Esophagus muscularis mucosa (tissue), 4 donors: Measurements from ENCODE around the gene TNFRSF19. TPM values are rescaled to one million over a fixed set of nuclear protein-coding genes. Genes with fewer than 3 reads are reported as not detected.

Experiments
- DNase-seq: peaks from one replicate; pipeline ENCODE4 v3.0.0-alpha.2; 2017; ENCODE audit errors: extremely low spot score
- H3K27ac ChIP-seq, 4 donors: fragments of 200-600 bp; sonication (generic); replicated peaks in 1 of 4; 1 replicate in 3 of 4; 2 replicates in 1 of 4; pipeline ENCODE4 v1.5.1; 2016 to 2019; ENCODE audit warnings: mild to moderate bottlenecking in 1 of 4
- H3K27me3 ChIP-seq, 4 donors: fragments of 200-600 bp; sonication (generic); one replicate each; pipeline versions ENCODE4 v1.5.1 to v1.6.0; 2016 to 2019
- H3K36me3 ChIP-seq, 4 donors: fragments of 200-600 bp; sonication (generic); one replicate each; pipeline ENCODE4 v1.5.1; 2016 to 2019
- H3K4me1 ChIP-seq, 4 donors: fragments of 200-600 bp; sonication (generic); one replicate each; pipeline ENCODE4 v1.5.1; 2016 to 2019
- H3K4me3 ChIP-seq, 4 donors: fragments of 200-600 bp; sonication (generic); 1 replicate in 2 of 4; 2 replicates in 2 of 4; pipeline ENCODE4 v1.5.1; 2016 to 2019; ENCODE audit warnings: mild to moderate bottlenecking in 4 of 4, moderate library complexity in 1 of 4
- H3K9me3 ChIP-seq, 4 donors: fragments of 200-600 bp; sonication (generic); 1 replicate in 3 of 4; 2 replicates in 1 of 4; pipeline ENCODE4 v1.5.1; 2016 to 2019
- EP300 ChIP-seq: sonication (generic); formaldehyde crosslinking; IDR thresholded peaks from one replicate; pipeline ENCODE4 v1.6.1; 2017; ENCODE audit warnings: antibody characterized with exemption
- POLR2A ChIP-seq: fragments of 450-650 bp; IDR thresholded peaks from one replicate; pipeline ENCODE4 v1.6.1; 2017; ENCODE audit warnings: antibody characterized with exemption, moderate library complexity, mild to moderate bottlenecking, low read depth
- POLR2AphosphoS5 ChIP-seq, 2 donors: sonication (generic); formaldehyde crosslinking; IDR thresholded peaks; one replicate each; pipeline ENCODE4 v1.6.1; 2017; ENCODE audit warnings: antibody characterized with exemption in 2 of 2
- WGBS: methylation state at CpG from one replicate; pipeline ENCODE4 v1.1.5; 2018; 5-methylcytosine and 5-hydroxymethylcytosine counted together
- intact Hi-C: fragments of 100-400 bp; cut with DNase I; formaldehyde crosslinking; loops from one replicate; pipeline ENCODE4 v1.15.1; 2023
- total RNA-seq, 4 donors: library from RNA; depleted of rRNA; stranded (reverse); fragments of >200 nt; gene quantifications; one replicate each; pipeline versions ENCODE4 v1.1.0 to v1.2.1, GENCODE V29; 2016
- TF ChIP-seq, protein P1 (sequence below), 3 experiments: fragments of 200-600 bp in 2 of 3; fragments of 450-650 bp in 1 of 3; sonication (generic) in 2 of 3; IDR thresholded peaks; one replicate each; pipeline ENCODE4 v1.5.1; 2017 to 2019; ENCODE audit warnings: antibody characterized with exemption in 3 of 3, mild to moderate bottlenecking in 2 of 3, moderate library complexity in 1 of 3

TNFRSF19 gene
- total RNA-seq, 4 donors from 2014 or later, result 3.2 to 5.6 (median 5.0) TPM

- peaks cover 0 to 8% (median 4%) of the 10 kb centered on the region in 4 donors for H3K4me1 ChIP-seq
- no peak overlapping the region for H3K27ac ChIP-seq
- intact Hi-C loops, result no loop called here
- no peaks in the 10 kb centered on the region for H3K27me3 ChIP-seq
- 78% methylated on average over 3 of the region's 3 CpGs for WGBS
- H3K36me3 ChIP-seq, result peaks cover 0 to 4% (median 0%) of the 10 kb centered on the region in 4 donors
- no peak for DNase-seq
- H3K4me3 ChIP-seq, result no peak overlapping the region
- H3K9me3 ChIP-seq, result no peaks in the 10 kb centered on the region
- TF ChIP-seq POLR2A, result no peak
- TF ChIP-seq, protein P1, sequence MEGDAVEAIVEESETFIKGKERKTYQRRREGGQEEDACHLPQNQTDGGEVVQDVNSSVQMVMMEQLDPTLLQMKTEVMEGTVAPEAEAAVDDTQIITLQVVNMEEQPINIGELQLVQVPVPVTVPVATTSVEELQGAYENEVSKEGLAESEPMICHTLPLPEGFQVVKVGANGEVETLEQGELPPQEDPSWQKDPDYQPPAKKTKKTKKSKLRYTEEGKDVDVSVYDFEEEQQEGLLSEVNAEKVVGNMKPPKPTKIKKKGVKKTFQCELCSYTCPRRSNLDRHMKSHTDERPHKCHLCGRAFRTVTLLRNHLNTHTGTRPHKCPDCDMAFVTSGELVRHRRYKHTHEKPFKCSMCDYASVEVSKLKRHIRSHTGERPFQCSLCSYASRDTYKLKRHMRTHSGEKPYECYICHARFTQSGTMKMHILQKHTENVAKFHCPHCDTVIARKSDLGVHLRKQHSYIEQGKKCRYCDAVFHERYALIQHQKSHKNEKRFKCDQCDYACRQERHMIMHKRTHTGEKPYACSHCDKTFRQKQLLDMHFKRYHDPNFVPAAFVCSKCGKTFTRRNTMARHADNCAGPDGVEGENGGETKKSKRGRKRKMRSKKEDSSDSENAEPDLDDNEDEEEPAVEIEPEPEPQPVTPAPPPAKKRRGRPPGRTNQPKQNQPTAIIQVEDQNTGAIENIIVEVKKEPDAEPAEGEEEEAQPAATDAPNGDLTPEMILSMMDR (IDR thresholded peaks at IDR 0.05), result no peak
Measured at GRCh38 chr13:23600100-23600499, 29.9 kb downstream of the TNFRSF19 start.

GRCh38 chr13:23600534-23600933, 30.3 kb downstream of the TNFRSF19 start:
- TF ChIP-seq EP300 (no peak), POLR2AphosphoS5 (IDR thresholded peaks at IDR 0.05) (no peak), POLR2A (no peak)
- TF ChIP-seq, protein P1 (IDR thresholded peaks at IDR 0.05), result no peak
- no peaks in the 10 kb centered on the region for H3K27me3 ChIP-seq
- DNase-seq, result no peak
- no peaks in the 10 kb centered on the region for H3K36me3 ChIP-seq
- H3K9me3 ChIP-seq, result no peaks in the 10 kb centered on the region
- H3K4me1 ChIP-seq, result peaks cover 0 to 8% (median 4%) of the 10 kb centered on the region in 4 donors
- H3K27ac ChIP-seq, result no peak overlapping the region
- no peak overlapping the region for H3K4me3 ChIP-seq
- intact Hi-C loops, result no loop called here

- no peak overlapping the region for H3K27ac ChIP-seq
- H3K36me3 ChIP-seq, result no peaks in the 10 kb centered on the region
- H3K4me3 ChIP-seq, result no peak overlapping the region
- intact Hi-C loops, result no loop called here
- H3K27me3 ChIP-seq, result no peaks in the 10 kb centered on the region
- 81% methylated on average over 3 of the region's 3 CpGs for WGBS
- DNase-seq, result no peak
- H3K4me1 ChIP-seq, result peaks cover 25 to 32% (median 28%) of the 10 kb centered on the region in 4 donors
- TF ChIP-seq POLR2AphosphoS5 (IDR thresholded peaks at IDR 0.05), result no peak
- TF ChIP-seq POLR2A, result no peak
- TF ChIP-seq EP300, result no peak
- TF ChIP-seq, protein P1 (IDR thresholded peaks at IDR 0.05), result no peak
- H3K9me3 ChIP-seq, result no peaks in the 10 kb centered on the region
Measured at GRCh38 chr13:23605831-23606230, 35.6 kb downstream of the TNFRSF19 start.

GRCh38 chr13:23608138-23608537, 37.9 kb downstream of the TNFRSF19 start:
- intact Hi-C loops, result no loop called here
- no peak for TF ChIP-seq EP300
- TF ChIP-seq POLR2AphosphoS5 (IDR thresholded peaks at IDR 0.05), result no peak
- TF ChIP-seq, protein P1 (IDR thresholded peaks at IDR 0.05), result no peak
- TF ChIP-seq POLR2A, result no peak
- Histone ChIP-seq H3K9me3 (no peaks in the 10 kb centered on the region), H3K27ac (peak overlapping the region; percentile 23 to 73 (median 50)), H3K36me3 (no peaks in the 10 kb centered on the region), H3K27me3 (no peaks in the 10 kb centered on the region), H3K4me3 (no peak overlapping the region), H3K4me1 (peaks cover 34 to 40% (median 36%) of the 10 kb centered on the region in 4 donors)
- 47% methylated on average over 3 of the region's 3 CpGs for WGBS
- DNase-seq, result no peak
